ENCODE data around the gene IGFBP4. TPM values are rescaled to one million over a fixed set of nuclear protein-coding genes. Genes with fewer than 3 reads are reported as not detected.

Gene IGFBP4
- total and polyA plus RNA-seq, 2 of the 4 experiments (the other 2 are of a cell fraction): 308 to 1,187 TPM

DNA sequence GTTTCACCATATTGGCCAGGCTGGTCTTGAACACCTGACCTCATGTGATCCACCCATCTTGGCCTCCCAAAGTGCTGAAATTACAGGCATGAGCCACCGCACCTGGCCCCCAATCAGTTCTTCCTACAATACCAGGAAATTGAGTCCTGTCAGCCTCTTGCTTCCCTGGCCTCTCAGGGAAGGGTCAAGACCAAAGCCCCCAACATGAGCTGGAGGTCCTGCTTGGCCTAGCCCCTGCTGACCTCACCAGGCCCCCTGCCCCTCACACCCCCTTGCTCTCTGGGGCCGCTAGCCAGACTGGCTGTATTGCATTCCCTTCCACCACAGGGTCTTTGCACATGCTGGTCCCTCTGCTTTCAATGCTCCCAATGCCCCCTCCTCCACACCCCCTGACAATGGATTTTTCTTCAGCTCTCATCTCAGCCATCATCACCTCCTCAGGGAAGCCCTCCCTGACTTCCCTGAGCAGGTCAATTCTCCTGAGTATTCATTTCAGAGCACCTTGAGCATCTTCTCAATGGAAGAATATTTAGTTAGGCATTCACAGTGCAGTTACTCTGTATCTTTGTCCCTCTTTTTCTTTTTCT, 24.1 kb downstream of the IGFBP4 start:
- Histone ChIP-seq H3K36me3 (ENCODE audit: control insufficient read depth, insufficient read depth, low read length) (no peaks in the 10 kb centered on the region), H2BK5ac (ENCODE audit: low read depth, low read length, poor library complexity, severe bottlenecking) (no peak overlapping the region), H2AK5ac (ENCODE audit: low read depth, low read length) (no peak overlapping the region), H3K27me3 (ENCODE audit: control insufficient read depth, insufficient read depth, low read length) (no peaks in the 10 kb centered on the region), H4K91ac (ENCODE audit: insufficient read depth, low read depth, low read length) (no peak overlapping the region), H4K5ac (ENCODE audit: low read depth, low read length) (no peak overlapping the region), H3K14ac (replicated peaks; ENCODE audit: low read depth, low read length) (no peak overlapping the region), H4K20me1 (ENCODE audit: insufficient read depth, low read length) (no peaks in the 10 kb centered on the region; the same call in 1 of the 2 replicates), H3K79me1 (ENCODE audit: low read depth in 1 of 2, low read length in 2 of 2) (peaks cover 0 to 4% of the 10 kb centered on the region in 2 experiments; a peak in 1 of 4 replicates), H3K23ac (ENCODE audit: low read depth, low read length) (no peak overlapping the region), H2AFZ (replicated peaks; ENCODE audit: low read length, poor library complexity) (no peak overlapping the region), H3K27ac (ENCODE audit: insufficient read depth, low read length) (no peak overlapping the region), H3K9ac (ENCODE audit: low read depth, low read length) (no peak overlapping the region), H3K9me3 (ENCODE audit: control insufficient read depth, insufficient read depth, low read length) (no peaks in the 10 kb centered on the region), H3K18ac (ENCODE audit: low read depth, low read length) (no peak overlapping the region), H3K4me3 (ENCODE audit: insufficient read depth, low read depth, low read length) (no peak overlapping the region), H3K4me1 (ENCODE audit: control insufficient read depth, insufficient read depth, low read length) (peaks cover 13% of the 10 kb centered on the region), H4K8ac (ENCODE audit: low read depth in 2 of 2, low read length in 2 of 2) (no peak overlapping the region), H2BK120ac (ENCODE audit: low read depth, low read length) (no peak overlapping the region), H2BK20ac (ENCODE audit: low read depth, low read length) (no peak overlapping the region), H2AK9ac (replicated peaks; ENCODE audit: low read depth, low read length, poor library complexity) (no peak overlapping the region), H2BK15ac (ENCODE audit: low read depth, low read length) (no peak overlapping the region), H3K9me1 (ENCODE audit: insufficient read depth, low read length) (peaks cover 15% of the 10 kb centered on the region; the same call in 1 of the 2 replicates), H3K56ac (ENCODE audit: extremely low read depth, insufficient read depth, low read length) (no peak overlapping the region), H3K4ac (ENCODE audit: low read depth, low read length) (no peak overlapping the region), H3K4me2 (ENCODE audit: low read depth, low read length) (no peak overlapping the region)
- POLR2A ChIA-PET (ENCODE audit: unreplicated experiment): interaction anchor here (0.8 kb wide), 1 partner anchor 66 kb away, joined by 5 read pairs; no protein-coding TSS in a partner anchor
- dilution Hi-C loops (cut with HindIII; ENCODE audit: low sequenced_read_pairs, unreplicated experiment): no loop called here
- intact Hi-C loops (cut with micrococcal nuclease): no loop called here
- peak; percentile 39 for TF ChIP-seq POLR2A (IDR thresholded peaks at IDR 0.05; ENCODE audit: low read depth, low read length)
- TF ChIP-seq RFX5 (IDR thresholded peaks at IDR 0.05; ENCODE audit: low read depth, low read length): no peak
- 100% methylated on average over 1 of the region's 2 CpGs; no CpG with 5 or more reads in 1 of the 2 experiments for WGBS, 2 experiments (ENCODE audit: extremely low coverage in 2 of 2, insufficient read length in 1 of 2)
- in situ Hi-C loops (cut with MboI; ENCODE audit: low sequenced_read_pairs): no loop called here
- DNase-seq (no peak), ATAC-seq (ENCODE audit: low read depth) (no peak)
- CTCF ChIA-PET: no interaction called here
- BruUV-seq (replicated peaks): no TSS peak
